ENCODE measurements around the gene ASXL3. TPM values are rescaled to one million over a fixed set of nuclear protein-coding genes. Genes with fewer than 3 reads are reported as not detected.
A peak's percentile ranks its signal among the peaks of the same experiment; 100 is the strongest.

ASXL3 gene
- total RNA-seq, 1 donor from 2014 or later: 6.6 TPM

DNA sequence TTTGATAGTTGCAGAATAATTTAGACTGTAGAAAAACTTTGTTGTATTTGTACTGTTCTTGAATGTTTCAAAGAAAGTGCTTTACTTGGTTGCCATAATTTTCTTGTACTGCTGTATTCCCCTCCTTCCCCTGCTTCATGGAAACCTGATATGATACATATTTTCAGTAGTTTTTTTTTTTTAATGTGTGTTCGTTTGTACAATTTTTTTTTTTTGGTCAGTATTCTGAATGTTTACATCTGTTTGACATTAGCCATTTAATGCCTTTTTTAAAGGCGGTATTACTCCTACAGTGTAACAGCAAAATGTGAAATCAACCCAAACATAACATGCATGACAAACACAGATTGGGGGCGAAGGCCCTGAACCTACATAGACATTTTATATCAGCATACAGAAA is 172.3 kb downstream of the ASXL3 start:
- no peaks in the 10 kb centered on the region for H3K27me3 ChIP-seq
- no peaks in the 10 kb centered on the region for H3K9me3 ChIP-seq
- H3K27ac ChIP-seq: no peak overlapping the region
- no peak for TF ChIP-seq CTCF (IDR thresholded peaks at IDR 0.05)
- no peaks in the 10 kb centered on the region for H3K36me3 ChIP-seq
- no peaks in the 10 kb centered on the region for H3K4me1 ChIP-seq
- H3K4me3 ChIP-seq: no peak overlapping the region
- intact Hi-C loops (cut with DNase I): no loop called here
- no peak for DNase-seq (ENCODE audit: low spot score in 2 of 2)

DNA sequence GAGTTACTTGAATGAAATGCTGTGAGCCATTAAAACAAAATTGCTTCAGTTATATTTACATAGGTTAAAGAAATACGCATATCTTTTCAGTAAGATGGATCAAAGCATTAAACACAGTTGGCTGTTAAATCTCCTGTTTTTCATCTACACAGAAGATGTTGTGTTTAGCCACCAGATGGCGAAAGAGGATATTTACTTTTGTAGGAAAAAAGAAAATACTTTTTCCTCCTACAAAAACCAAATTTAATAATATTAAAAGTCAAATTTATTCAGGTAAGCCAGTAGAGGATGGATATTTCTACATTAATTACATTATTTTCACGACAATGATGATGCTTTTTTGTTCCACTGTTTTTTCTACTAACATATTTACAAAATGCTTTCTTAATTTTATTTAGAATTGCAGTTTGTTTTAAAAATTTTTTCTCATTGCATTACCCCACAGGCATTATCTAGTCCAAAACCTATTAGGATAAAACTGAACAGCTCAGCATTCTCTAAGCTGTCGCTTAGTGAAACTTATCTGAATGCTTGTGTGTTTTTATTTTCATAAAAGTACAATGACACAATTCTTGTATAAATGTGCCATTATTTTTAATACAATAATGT is 173.7 kb downstream of the ASXL3 start:
- intact Hi-C loops (cut with DNase I): no loop called here
- H3K36me3 ChIP-seq: no peaks in the 10 kb centered on the region
- DNase-seq (ENCODE audit: low spot score in 2 of 2): no peak
- no peak overlapping the region for H3K4me3 ChIP-seq
- peak in 1 of 3 experiments; percentile 24 for TF ChIP-seq CTCF (IDR thresholded peaks at IDR 0.05)
- no peaks in the 10 kb centered on the region for H3K9me3 ChIP-seq
- no peak overlapping the region for H3K27ac ChIP-seq
- H3K27me3 ChIP-seq: no peaks in the 10 kb centered on the region
- no peaks in the 10 kb centered on the region for H3K4me1 ChIP-seq

GRCh38 chr18:33755391-33755790 is 177.4 kb downstream of the ASXL3 start:
- no peak for DNase-seq (ENCODE audit: low spot score in 2 of 2)
- Histone ChIP-seq H3K27ac (no peak overlapping the region), H3K27me3 (no peaks in the 10 kb centered on the region)

DNA sequence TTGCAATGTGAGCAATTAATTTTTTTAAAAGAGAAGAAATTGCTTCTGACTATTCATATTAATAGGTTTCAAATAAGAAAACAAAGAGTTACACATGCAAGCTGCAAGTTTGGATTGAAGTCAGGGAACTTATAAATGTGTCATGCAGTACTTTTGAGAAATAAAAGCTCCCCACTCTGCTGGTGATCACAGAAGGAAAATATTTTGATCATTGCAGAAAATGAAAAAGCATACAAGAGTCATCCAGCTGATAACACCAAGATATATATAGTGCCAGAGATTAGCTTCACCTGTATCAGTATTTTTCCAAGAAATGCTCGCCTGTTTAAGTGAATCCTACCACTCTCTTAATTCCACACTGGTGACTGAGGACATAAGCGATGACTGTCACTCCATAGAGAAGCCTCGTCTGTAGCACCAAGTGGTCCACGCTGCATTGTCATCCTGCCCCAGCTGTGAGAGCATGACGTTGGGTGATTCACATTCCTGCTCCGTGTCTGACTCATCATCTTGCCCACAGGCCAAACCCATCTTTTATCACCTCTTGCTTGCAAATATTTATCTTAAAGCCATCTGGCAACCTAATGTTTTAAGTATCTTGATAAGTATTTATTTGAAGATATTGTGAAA is 178.0 kb downstream of the ASXL3 start:
- Histone ChIP-seq H3K9me3 (no peaks in the 10 kb centered on the region), H3K36me3 (no peaks in the 10 kb centered on the region), H3K4me1 (no peaks in the 10 kb centered on the region), H3K4me3 (no peak overlapping the region), H3K27me3 (no peaks in the 10 kb centered on the region), H3K27ac (no peak overlapping the region)
- DNase-seq (ENCODE audit: low spot score in 2 of 2): no peak
- TF ChIP-seq CTCF (IDR thresholded peaks at IDR 0.05): no peak
- intact Hi-C loops (cut with DNase I): no loop called here

More at GRCh38 chr18:33755391-33755790, 177.4 kb downstream of the ASXL3 start:
- Histone ChIP-seq H3K4me3 (no peak overlapping the region), H3K9me3 (no peaks in the 10 kb centered on the region), H3K36me3 (no peaks in the 10 kb centered on the region), H3K4me1 (no peaks in the 10 kb centered on the region)
- TF ChIP-seq CTCF (IDR thresholded peaks at IDR 0.05): no peak
- intact Hi-C loops (cut with DNase I): no loop called here

- intact Hi-C loops (cut with DNase I): no loop called here
- Histone ChIP-seq H3K27me3 (no peaks in the 10 kb centered on the region), H3K4me1 (no peaks in the 10 kb centered on the region), H3K9me3 (no peaks in the 10 kb centered on the region), H3K27ac (no peak overlapping the region), H3K36me3 (no peaks in the 10 kb centered on the region), H3K4me3 (no peak overlapping the region)
- TF ChIP-seq CTCF (IDR thresholded peaks at IDR 0.05): no peak
- DNase-seq (ENCODE audit: low spot score in 2 of 2): no peak
These were observed 179.0 kb downstream of the ASXL3 start for GRCh38 chr18:33757037-33757436.

All from ascending aorta (tissue), 2 donors.